ENCODE results near the gene ZNF606. TPM values are rescaled to one million over a fixed set of nuclear protein-coding genes. Genes with fewer than 3 reads are reported as not detected.

Gene ZNF606
- total and polyA plus RNA-seq, 2 experiments from 2014 or later = 13.6 to 55.6 TPM

GRCh38 chr19:57964761-57965160 is 37.9 kb downstream of the ZNF606 start (continued):
- TF ChIP-seq CREB1 (CRISPR knock-in tag; IDR thresholded peaks at IDR 0.05; ENCODE audit: low read depth) (no peak), POLR2AphosphoS5 (IDR thresholded peaks at IDR 0.05; ENCODE audit: low read depth) (no peak), JUNB (IDR thresholded peaks at IDR 0.05; ENCODE audit: unreplicated experiment) (no peak), NANOG (IDR thresholded peaks at IDR 0.05; ENCODE audit: borderline replicate concordance) (no peak), REST (IDR thresholded peaks at IDR 0.05; ENCODE audit: unreplicated experiment) (no peak), ZNF114 (CRISPR knock-in tag; IDR thresholded peaks at IDR 0.05) (no peak), STAT1 (IDR thresholded peaks at IDR 0.05; ENCODE audit: unreplicated experiment) (no peak)

- no peaks in the 10 kb centered on the region for H3F3A ChIP-seq (replicated peaks; ENCODE audit: low read depth)
- Mint-ChIP-seq H3K27ac (no peak overlapping the region), H3K9me3 (peaks cover 80% of the 10 kb centered on the region), H3K4me3 (no peak overlapping the region), H3K4me1 (no peaks in the 10 kb centered on the region), H3K36me3 (ENCODE audit: low read depth) (peaks cover 26% of the 10 kb centered on the region), H3K27me3 (ENCODE audit: insufficient read depth, low read depth, poor library complexity) (peaks cover 4% of the 10 kb centered on the region)
- H3K36me3 ChIP-seq (ENCODE audit: insufficient read depth) = no peaks in the 10 kb centered on the region
- no peak overlapping the region for H3K27ac ChIP-seq (ENCODE audit: low read depth)
- no peak overlapping the region for H3K4me3 ChIP-seq
- H4K20me1 ChIP-seq (replicated peaks; ENCODE audit: insufficient read depth) = no peaks in the 10 kb centered on the region
- no peak overlapping the region for H3K4me2 ChIP-seq
- DNase-seq (ENCODE audit: low spot score) (no peak), ATAC-seq (no peak)
- no peaks in the 10 kb centered on the region for H3K4me1 ChIP-seq (ENCODE audit: insufficient read depth)
- H2AFZ ChIP-seq = no peak overlapping the region
- no peaks in the 10 kb centered on the region for H3K9me2 ChIP-seq (ENCODE audit: insufficient read depth)
- no peaks in the 10 kb centered on the region for H3K27me3 ChIP-seq (ENCODE audit: insufficient read depth)
- H3K79me2 ChIP-seq (replicated peaks; ENCODE audit: insufficient read depth) = no peaks in the 10 kb centered on the region
- no peak for TF ChIP-seq CTCF (conservative IDR thresholded peaks at IDR 0.05; ENCODE audit: low read depth in 2 of 2)
- TF ChIP-seq JUNB (IDR thresholded peaks at IDR 0.05; ENCODE audit: unreplicated experiment) = no peak
- TF ChIP-seq ETS1 (IDR thresholded peaks at IDR 0.05) = no peak
- no peak for TF ChIP-seq ZNF331 (CRISPR knock-in tag; IDR thresholded peaks at IDR 0.05; ENCODE audit: low read depth)
- TF ChIP-seq EZH2phosphoT487 (IDR thresholded peaks at IDR 0.05; ENCODE audit: unreplicated experiment) = no peak
- no peak for TF ChIP-seq ZNF114 (CRISPR knock-in tag; IDR thresholded peaks at IDR 0.05)
- no peak for TF ChIP-seq POLR2AphosphoS5 (IDR thresholded peaks at IDR 0.05; ENCODE audit: low read depth)
- TF ChIP-seq REST (IDR thresholded peaks at IDR 0.05; ENCODE audit: unreplicated experiment) = no peak
Observed at GRCh38 chr19:57961785-57962184, 40.8 kb downstream of the ZNF606 start.

Data from GM23338 (cell line).